Neutrophil (primary cell): ENCODE measurements around the gene COL15A1.
A peak's percentile ranks its signal among the peaks of the same experiment; 100 is the strongest.

Experiments used
- H3K27ac ChIP-seq: fragments of 200-600 bp; sonication (generic); 2 replicates; pipeline ENCODE4 v1.5.1; 2016; ENCODE audit warnings: mild to moderate bottlenecking, moderate library complexity
- H3K27me3 ChIP-seq: fragments of 200-600 bp; sonication (generic); 2 replicates; pipeline ENCODE4 v1.6.0; 2016; ENCODE audit warnings: mild to moderate bottlenecking
- H3K36me3 ChIP-seq: fragments of 200-600 bp; sonication (generic); 2 replicates; pipeline ENCODE4 v1.5.1; 2017
- H3K4me1 ChIP-seq, 2 experiments: fragments of 200-600 bp in 1 of 2; sonication (generic) in 1 of 2; 1 replicate in 1 of 2; 2 replicates in 1 of 2; pipeline versions ENCODE4 v1.5.1 to v1.6.1; 2013 to 2016; ENCODE audit warnings: low read depth in 1 of 2, low read length in 1 of 2, mild to moderate bottlenecking in 1 of 2, moderate library complexity in 1 of 2; ENCODE audit not compliant: control insufficient read depth in 1 of 2, insufficient read depth in 1 of 2
- H3K4me3 ChIP-seq, 2 experiments: fragments of 200-600 bp in 1 of 2; sonication (generic) in 1 of 2; 1 replicate in 1 of 2; 2 replicates in 1 of 2; pipeline ENCODE4 v1.5.1; 2013 to 2016; ENCODE audit warnings: low read depth in 1 of 2, low read length in 1 of 2, mild to moderate bottlenecking in 1 of 2, moderate library complexity in 1 of 2
- H3K9me3 ChIP-seq: fragments of 200-600 bp; sonication (generic); 2 replicates; pipeline ENCODE4 v1.5.1; 2016
- TF ChIP-seq, protein P1 (sequence below): fragments of 200-600 bp; sonication (generic); IDR thresholded peaks from 2 replicates; pipeline ENCODE4 v1.5.1; 2016; ENCODE audit warnings: antibody characterized with exemption

COL15A1 gene

DNA sequence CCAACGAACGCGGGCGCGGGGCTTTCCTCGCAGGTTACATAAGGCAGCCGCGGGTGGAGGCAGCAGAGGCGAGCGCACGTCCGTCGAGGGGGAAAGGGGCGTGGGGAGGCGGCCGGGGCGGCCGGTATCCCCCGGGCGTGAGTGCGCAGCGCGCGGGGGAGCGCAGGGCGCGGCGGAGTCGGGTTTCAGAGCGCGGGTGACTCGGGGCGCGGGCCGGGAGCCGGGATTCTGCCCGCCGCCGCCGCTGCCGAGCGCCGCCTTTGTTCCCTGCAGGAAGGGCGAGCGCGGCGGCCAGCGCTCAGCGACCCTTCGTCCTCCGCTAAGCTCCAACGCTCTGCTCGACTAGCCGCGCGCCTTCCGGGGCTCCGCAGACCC is at the start of gene COL15A1:
Gene COL15A1, plus strand, starts transcription at position 226 of the 375 bp plus-strand sequence. CDS start 155 bp downstream, outside the sequence.
- Histone ChIP-seq H3K4me3 (peak within 1 kb of the TSS; percentile 22 to 55), H3K27ac (no peak within 1 kb of the TSS), H3K36me3 (no peaks in the 10 kb centered on the region), H3K27me3 (peaks cover 98% of the 10 kb centered on the region), H3K4me1 (peaks cover 13 to 18% of the 10 kb centered on the region in 2 experiments), H3K9me3 (no peaks in the 10 kb centered on the region)
- TF ChIP-seq, protein P1, sequence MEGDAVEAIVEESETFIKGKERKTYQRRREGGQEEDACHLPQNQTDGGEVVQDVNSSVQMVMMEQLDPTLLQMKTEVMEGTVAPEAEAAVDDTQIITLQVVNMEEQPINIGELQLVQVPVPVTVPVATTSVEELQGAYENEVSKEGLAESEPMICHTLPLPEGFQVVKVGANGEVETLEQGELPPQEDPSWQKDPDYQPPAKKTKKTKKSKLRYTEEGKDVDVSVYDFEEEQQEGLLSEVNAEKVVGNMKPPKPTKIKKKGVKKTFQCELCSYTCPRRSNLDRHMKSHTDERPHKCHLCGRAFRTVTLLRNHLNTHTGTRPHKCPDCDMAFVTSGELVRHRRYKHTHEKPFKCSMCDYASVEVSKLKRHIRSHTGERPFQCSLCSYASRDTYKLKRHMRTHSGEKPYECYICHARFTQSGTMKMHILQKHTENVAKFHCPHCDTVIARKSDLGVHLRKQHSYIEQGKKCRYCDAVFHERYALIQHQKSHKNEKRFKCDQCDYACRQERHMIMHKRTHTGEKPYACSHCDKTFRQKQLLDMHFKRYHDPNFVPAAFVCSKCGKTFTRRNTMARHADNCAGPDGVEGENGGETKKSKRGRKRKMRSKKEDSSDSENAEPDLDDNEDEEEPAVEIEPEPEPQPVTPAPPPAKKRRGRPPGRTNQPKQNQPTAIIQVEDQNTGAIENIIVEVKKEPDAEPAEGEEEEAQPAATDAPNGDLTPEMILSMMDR, result no peak

DNA sequence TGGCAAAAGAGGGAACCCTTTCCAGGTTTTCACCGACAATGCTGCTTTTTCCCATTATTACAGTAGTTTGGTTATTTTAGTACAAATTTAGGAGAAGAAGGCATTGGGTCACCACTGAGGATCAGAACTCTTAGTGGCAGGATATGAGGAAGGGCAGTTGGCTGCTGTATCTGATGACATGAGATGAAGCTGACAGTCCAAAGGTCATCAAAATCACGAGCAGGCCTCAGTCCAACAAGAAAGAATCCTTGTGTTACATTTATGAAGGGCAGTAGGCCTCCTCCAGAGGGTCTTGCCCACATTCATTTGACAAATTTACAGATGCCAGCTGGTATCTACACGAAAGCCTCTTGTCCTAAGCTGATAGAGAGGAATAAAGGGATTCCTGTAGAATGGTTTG is 49.5 kb upstream of the COL15A1 start:
- H3K4me3 ChIP-seq, result no peak overlapping the region
- H3K27me3 ChIP-seq, result peaks cover 55% of the 10 kb centered on the region
- H3K36me3 ChIP-seq, result no peaks in the 10 kb centered on the region
- TF ChIP-seq, protein P1, result no peak
- H3K27ac ChIP-seq, result no peak overlapping the region
- H3K9me3 ChIP-seq, result no peaks in the 10 kb centered on the region
- H3K4me1 ChIP-seq, result peaks cover 17 to 18% of the 10 kb centered on the region in 2 experiments

DNA sequence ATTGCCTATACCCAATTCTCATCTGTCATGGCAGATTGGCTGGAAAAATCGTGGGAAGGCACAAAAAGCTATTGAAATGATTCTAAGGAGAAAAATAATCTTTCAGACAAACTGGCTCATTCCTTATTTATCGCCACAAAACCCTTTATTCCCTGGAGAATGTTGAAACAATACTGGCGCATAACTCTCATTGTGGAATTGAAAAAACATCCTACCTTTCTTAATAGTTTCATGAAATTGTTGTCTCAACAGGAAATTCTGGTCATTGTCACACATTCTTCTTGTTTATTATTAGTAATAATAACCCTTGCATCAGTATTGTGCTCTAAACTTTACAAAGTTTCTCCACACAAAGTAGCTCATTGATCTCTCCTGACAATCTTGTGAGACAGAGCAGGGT is 48.9 kb upstream of the COL15A1 start:
- Histone ChIP-seq H3K27me3 (peaks cover 55% of the 10 kb centered on the region), H3K36me3 (no peaks in the 10 kb centered on the region), H3K4me3 (no peak overlapping the region), H3K27ac (no peak overlapping the region), H3K4me1 (peaks cover 18 to 22% of the 10 kb centered on the region in 2 experiments), H3K9me3 (no peaks in the 10 kb centered on the region)
- TF ChIP-seq, protein P1, result no peak

DNA sequence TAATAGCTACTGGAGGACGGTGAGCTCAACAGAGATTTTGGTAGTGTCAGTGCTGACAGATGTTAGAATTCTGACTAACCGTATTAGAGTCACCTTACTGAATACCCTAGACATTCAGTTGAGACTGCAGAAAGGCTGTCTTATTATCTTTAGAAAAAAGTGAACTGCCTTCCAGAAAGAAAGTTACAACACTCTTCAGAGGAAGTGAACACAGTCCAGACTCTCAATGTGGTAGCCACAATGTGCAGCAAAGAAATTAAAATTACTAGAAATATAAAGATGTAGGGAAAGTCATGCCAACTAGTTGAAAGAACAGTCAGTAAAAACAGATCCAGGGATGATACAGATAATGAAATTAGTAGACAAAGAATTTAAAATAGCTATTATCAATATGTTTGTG is 47.1 kb upstream of the COL15A1 start:
- TF ChIP-seq, protein P1, result no peak
- Histone ChIP-seq H3K27me3 (peaks cover 71% of the 10 kb centered on the region), H3K9me3 (no peaks in the 10 kb centered on the region), H3K27ac (no peak overlapping the region), H3K36me3 (no peaks in the 10 kb centered on the region), H3K4me1 (peaks cover 18 to 22% of the 10 kb centered on the region in 2 experiments), H3K4me3 (no peak overlapping the region)

DNA sequence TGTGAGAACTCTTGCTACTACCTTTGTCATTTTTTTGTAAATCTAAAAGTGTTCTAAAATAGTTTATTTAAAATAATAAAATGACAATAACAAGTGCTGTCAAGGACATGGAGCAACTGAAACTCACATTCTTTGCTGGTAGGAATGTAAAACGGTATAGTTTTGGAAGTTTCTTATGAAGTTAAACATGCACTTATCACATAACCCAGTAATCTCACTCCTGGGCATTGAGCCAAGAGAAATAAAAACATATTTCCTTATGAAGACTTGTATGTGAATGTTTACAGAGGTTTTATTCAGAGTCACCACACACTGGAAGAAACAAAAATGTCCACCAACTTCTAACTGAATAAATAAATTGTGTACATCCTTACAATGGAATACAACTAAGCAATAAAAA is 46.0 kb upstream of the COL15A1 start:
- TF ChIP-seq, protein P1, result no peak
- Histone ChIP-seq H3K36me3 (no peaks in the 10 kb centered on the region), H3K27me3 (peaks cover 77% of the 10 kb centered on the region), H3K9me3 (no peaks in the 10 kb centered on the region), H3K4me1 (peaks cover 18 to 22% of the 10 kb centered on the region in 2 experiments), H3K27ac (no peak overlapping the region), H3K4me3 (no peak overlapping the region)
